ENCODE data around the gene RDH13. TPM values are rescaled to one million over a fixed set of nuclear protein-coding genes. Genes with fewer than 3 reads are reported as not detected.

RDH13 gene
- polyA plus RNA-seq, 1 experiment = 3.1 TPM

- no peak overlapping the region for H3K27ac ChIP-seq (ENCODE audit: low read depth, low read length)
- DNase-seq (ENCODE audit: low read depth, low spot score) = no peak
- no peak overlapping the region for H3K4me3 ChIP-seq (ENCODE audit: low read depth, low read length)
- ChIA-PET POLR2A (interaction anchor here (1.0 kb wide), 1 partner anchor 11 kb away, joined by 4 read pairs; no protein-coding TSS in a partner anchor), CTCF (interaction anchor here (0.7 to 4.4 kb wide), 2 partner anchors 18 to 1314 kb away, joined by 3 to 19 read pairs; no protein-coding TSS in a partner anchor)
- no peaks in the 10 kb centered on the region for H3K27me3 ChIP-seq (ENCODE audit: control insufficient read depth, insufficient read depth, low read length)
- H3K9me3 ChIP-seq (ENCODE audit: control insufficient read depth, insufficient read depth, low read length) = peaks cover 11% of the 10 kb centered on the region
- no peak for TF ChIP-seq CTCF (IDR thresholded peaks at IDR 0.05; ENCODE audit: low read depth, low read length)
These were observed 43.6 kb upstream of the RDH13 start for GRCh38 chr19:55106591-55106990.

GRCh38 chr19:55105237-55105636, 42.3 kb upstream of the RDH13 start:
- Histone ChIP-seq H3K9me3 (ENCODE audit: control insufficient read depth, insufficient read depth, low read length) (peaks cover 11% of the 10 kb centered on the region), H3K27ac (ENCODE audit: low read depth, low read length) (no peak overlapping the region), H3K27me3 (ENCODE audit: control insufficient read depth, insufficient read depth, low read length) (no peaks in the 10 kb centered on the region), H3K4me3 (ENCODE audit: low read depth, low read length) (no peak overlapping the region)
- TF ChIP-seq CTCF (IDR thresholded peaks at IDR 0.05; ENCODE audit: low read depth, low read length) = no peak
- POLR2A ChIA-PET = no interaction called here
- no peak for DNase-seq (ENCODE audit: low read depth, low spot score)
- CTCF ChIA-PET = interaction anchor here (4.4 kb wide), 1 partner anchor 16 kb away, joined by 19 read pairs; no protein-coding TSS in a partner anchor

- no peak for TF ChIP-seq CTCF (IDR thresholded peaks at IDR 0.05; ENCODE audit: low read depth, low read length)
- ChIA-PET POLR2A (no interaction called here), CTCF (interaction anchor here (4.4 kb wide), 1 partner anchor 14 kb away, joined by 19 read pairs; no protein-coding TSS in a partner anchor)
- Histone ChIP-seq H3K9me3 (ENCODE audit: control insufficient read depth, insufficient read depth, low read length) (peaks cover 11% of the 10 kb centered on the region), H3K4me3 (ENCODE audit: low read depth, low read length) (no peak overlapping the region), H3K27me3 (ENCODE audit: control insufficient read depth, insufficient read depth, low read length) (no peaks in the 10 kb centered on the region), H3K27ac (ENCODE audit: low read depth, low read length) (no peak overlapping the region)
- DNase-seq (ENCODE audit: low read depth, low spot score) = no peak
These were observed 40.2 kb upstream of the RDH13 start for GRCh38 chr19:55103190-55103589.

GRCh38 chr19:55101261-55101660, 38.3 kb upstream of the RDH13 start:
- CTCF ChIA-PET = no interaction called here
- Histone ChIP-seq H3K9me3 (ENCODE audit: control insufficient read depth, insufficient read depth, low read length) (peaks cover 11% of the 10 kb centered on the region), H3K4me3 (ENCODE audit: low read depth, low read length) (no peak overlapping the region), H3K27me3 (ENCODE audit: control insufficient read depth, insufficient read depth, low read length) (no peaks in the 10 kb centered on the region), H3K27ac (ENCODE audit: low read depth, low read length) (no peak overlapping the region)
- no peak for TF ChIP-seq CTCF (IDR thresholded peaks at IDR 0.05; ENCODE audit: low read depth, low read length)
- DNase-seq (ENCODE audit: low read depth, low spot score) = no peak
- POLR2A ChIA-PET = no interaction called here

GRCh38 chr19:55099557-55100506, 36.9 kb upstream of the RDH13 start:
- DNase-seq (ENCODE audit: low read depth, low spot score) = no peak
- Histone ChIP-seq H3K27ac (ENCODE audit: low read depth, low read length) (no peak overlapping the region), H3K9me3 (ENCODE audit: control insufficient read depth, insufficient read depth, low read length) (peaks cover 11% of the 10 kb centered on the region), H3K27me3 (ENCODE audit: control insufficient read depth, insufficient read depth, low read length) (no peaks in the 10 kb centered on the region), H3K4me3 (ENCODE audit: low read depth, low read length) (no peak overlapping the region)
- CTCF ChIA-PET = interaction anchor here (1.0 kb wide), 1 partner anchor 12 kb away, joined by 7 read pairs; no protein-coding TSS in a partner anchor
- POLR2A ChIA-PET = no interaction called here
- TF ChIP-seq CTCF (IDR thresholded peaks at IDR 0.05; ENCODE audit: low read depth, low read length) = no peak; the same call in 1 of the 2 replicates
